K562 (cell line): ENCODE data around the gene KLHL12. TPM values are rescaled to one million over a fixed set of nuclear protein-coding genes. Genes with fewer than 3 reads are reported as not detected.

Source experiments
- CBFB ChIP-seq: sonication (generic); formaldehyde crosslinking; IDR thresholded peaks from 2 replicates; pipeline ENCODE4 v1.4.0; 2020; ENCODE audit warnings: mild to moderate bottlenecking, missing genetic modification reagents
- ELF1 ChIP-seq: fragments of 200-800 bp; sonication (Bioruptor generic); IDR thresholded peaks from 2 replicates; pipeline ENCODE4 v1.6.1; 2016; ENCODE audit warnings: missing genetic modification characterization, missing compliant biosample characterization
- FOS ChIP-seq: IDR thresholded peaks from 3 replicates; pipeline ENCODE4 v1.6.1; 2011; ENCODE audit not compliant: insufficient read length; ENCODE audit errors: extremely low read depth
- KLF13 ChIP-seq: fragments of 450-650 bp; IDR thresholded peaks from 2 replicates; pipeline ENCODE4 v1.6.1; 2016; ENCODE audit warnings: missing genetic modification characterization, low read depth, mild to moderate bottlenecking, missing compliant biosample characterization, moderate library complexity, borderline replicate concordance
- KLF16 ChIP-seq: IDR thresholded peaks from 2 replicates; pipeline ENCODE4 v1.6.1; 2016; ENCODE audit warnings: antibody characterized with exemption
- KLF6 ChIP-seq: fragments of 250-450 bp; sonication (Bioruptor Pico); IDR thresholded peaks from 2 replicates; pipeline ENCODE4 v1.4.0; 2020; ENCODE audit warnings: mild to moderate bottlenecking, moderate library complexity, borderline replicate concordance
- MECOM ChIP-seq: fragments of 250-450 bp; sonication (Bioruptor Pico); IDR thresholded peaks from 2 replicates; pipeline ENCODE4 v1.8.0; 2022; ENCODE audit warnings: inconsistent platforms
- MEF2D ChIP-seq: conservative IDR thresholded peaks from 2 replicates; pipeline ENCODE4 v1.6.1; 2016; ENCODE audit warnings: low read depth, missing genetic modification characterization, missing compliant biosample characterization
- NCOR1 ChIP-seq: fragments of 450-650 bp; IDR thresholded peaks from 2 replicates; pipeline ENCODE4 v1.6.1; 2016; ENCODE audit warnings: mild to moderate bottlenecking, moderate library complexity
- PYGO2 ChIP-seq: fragments of 450-650 bp; IDR thresholded peaks from 2 replicates; pipeline ENCODE4 v1.6.1; 2016; ENCODE audit warnings: mild to moderate bottlenecking, missing genetic modification characterization, moderate library complexity, missing compliant biosample characterization
- RCOR1 ChIP-seq, 2 experiments: IDR thresholded peaks; 2 replicates each; pipeline ENCODE4 v1.6.1; 2012; ENCODE audit warnings: low read depth in 2 of 2, low read length in 2 of 2, borderline replicate concordance in 1 of 2, improper control_type of control experiment in 1 of 2
- SETDB1 ChIP-seq: IDR thresholded peaks from one replicate; pipeline ENCODE4 v1.6.1; 2012; ENCODE audit warnings: low read length, control low read depth, inconsistent platforms
- THRAP3 ChIP-seq: fragments of 450-650 bp; IDR thresholded peaks from 2 replicates; pipeline ENCODE4 v1.6.1; 2016; ENCODE audit warnings: mild to moderate bottlenecking, inconsistent platforms, borderline replicate concordance
- ZNF282 ChIP-seq: sonication (generic); formaldehyde crosslinking; IDR thresholded peaks from 2 replicates; pipeline ENCODE4 v1.8.1; 2023; ENCODE audit warnings: missing genetic modification reagents
- polyA plus RNA-seq, 8 experiments: library from polyadenylated mRNA; depleted of rRNA in 4 of 8; stranded (reverse) in 5 of 8; unstranded in 3 of 8; fragments of >200 nt; fragmentation: Nextera tagmentation in 2 of 8; fragmentation: Illumina TruSeq in 1 of 8; extraction: Ambion mirVana in 2 of 8; extraction: Trizol in 1 of 8; gene quantifications; 2 replicates each; pipeline versions ENCODE4 v1.2.1 to v1.2.3, GENCODE V29; 2011 to 2014; ENCODE audit warnings: inconsistent platforms in 1 of 8, missing spikeins in 1 of 8
- total RNA-seq, 7 experiments: library from RNA; depleted of rRNA in 6 of 7; stranded (reverse); fragments of >200 nt in 6 of 7; fragmentation: Illumina TruSeq in 2 of 7; extraction: Trizol in 2 of 7; gene quantifications; 2 replicates each; pipeline versions ENCODE4 v1.2.1 to v1.2.3, GENCODE V29; 2011 to 2021; ENCODE audit warnings: low replicate concordance in 1 of 7
- TF ChIP-seq, protein P1 (sequence below): fragments of 450-650 bp; formaldehyde crosslinking; IDR thresholded peaks from 2 replicates; pipeline ENCODE4 v1.4.0; 2022; ENCODE audit warnings: missing genetic modification characterization
- TF ChIP-seq, protein P2 (sequence below): fragments of 450-650 bp; IDR thresholded peaks from 2 replicates; pipeline ENCODE4 v1.6.1; 2016; ENCODE audit warnings: antibody characterized with exemption
- TF ChIP-seq, protein P3 (sequence below): fragments of 450-650 bp; IDR thresholded peaks from 2 replicates; pipeline ENCODE4 v1.6.1; 2017; ENCODE audit warnings: antibody characterized with exemption, mild to moderate bottlenecking
- TF ChIP-seq, protein P4 (sequence below): sonication (generic); formaldehyde crosslinking; IDR thresholded peaks from 2 replicates; pipeline ENCODE4 v1.8.0; 2022; ENCODE audit warnings: mild to moderate bottlenecking, missing genetic modification reagents

Gene KLHL12
- total and polyA plus RNA-seq, 9 of the 15 experiments (the other 6 are each of a cell fraction or from before 2014, with no cell fraction given) = 23.1 to 85.1 (median 35.0) TPM

DNA sequence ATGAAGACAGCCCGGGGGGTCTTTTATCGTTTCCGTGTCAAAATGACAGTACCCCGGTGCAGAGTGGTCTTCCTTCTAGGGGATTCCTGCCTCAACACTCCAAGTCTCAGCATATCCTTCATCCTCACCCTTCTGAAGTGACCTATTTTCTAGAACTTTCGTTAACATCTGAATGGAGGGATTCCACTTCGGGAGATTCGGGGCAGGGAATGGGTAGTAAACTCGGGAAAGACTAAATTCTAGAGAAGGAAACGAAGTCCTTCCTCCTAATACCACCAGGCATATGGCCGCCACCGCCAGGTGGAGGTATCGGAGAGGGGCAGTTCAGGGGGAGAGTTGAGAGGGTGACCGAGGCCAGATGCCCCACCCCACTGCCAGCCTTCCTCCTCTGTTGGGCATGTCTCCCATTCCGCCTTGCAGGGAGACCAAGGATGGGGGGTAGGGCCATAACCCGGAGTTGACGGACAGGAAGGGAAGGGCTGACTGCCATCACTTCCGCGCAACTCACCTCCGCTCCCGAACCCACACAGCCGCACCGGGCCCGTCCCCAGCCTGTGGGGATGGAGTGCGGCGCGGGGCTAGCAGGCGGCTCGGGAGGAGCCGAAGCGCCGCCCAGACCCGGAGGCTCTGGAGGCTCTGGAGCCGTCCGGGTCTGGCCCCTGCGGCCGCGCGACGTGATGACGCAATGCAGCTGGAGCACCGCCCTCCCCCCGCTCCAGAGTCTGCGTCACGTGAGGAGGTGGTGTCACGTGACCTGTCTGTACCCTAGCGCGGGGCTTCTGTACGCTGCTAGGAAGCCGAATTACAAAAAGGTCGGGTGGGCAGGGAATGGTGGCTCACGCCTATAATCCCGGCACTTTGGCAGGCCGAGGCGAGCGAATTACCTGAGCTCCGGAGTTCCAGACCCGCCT is at the start of gene KLHL12 (continued):
- TF ChIP-seq THRAP3 (peak; percentile 78; the same call in 1 of the 2 replicates), KLF6 (CRISPR knock-in tag) (0 out of 2 replicates have a peak, but pooled peaks have one; percentile 44), ELF1 (tag) (peak; percentile 60; the same call in 1 of the 2 replicates), MEF2D (tag) (0 out of 2 replicates have a peak, but pooled peaks have one; percentile 28), PYGO2 (tag) (no peak), KLF13 (tag) (peak; percentile 69; the same call in 1 of the 2 replicates), MECOM (CRISPR knock-in tag) (no peak; the same call in 1 of the 2 replicates), ZNF282 (no peak), FOS (peak; percentile 91), SETDB1 (no peak), RCOR1 (IDR thresholded peaks at IDR 0.05; ENCODE audit: borderline replicate concordance in 1 of 2, low read depth in 2 of 2, low read length in 2 of 2) (peak; percentile 40 to 64; a peak in 2 of 4 replicates), NCOR1 (peak; percentile 55), KLF16 (0 out of 2 replicates have a peak, but pooled peaks have one; percentile 25), CBFB (CRISPR knock-in tag) (peak; percentile 44; the same call in 1 of the 2 replicates)
- TF ChIP-seq, protein P1, sequence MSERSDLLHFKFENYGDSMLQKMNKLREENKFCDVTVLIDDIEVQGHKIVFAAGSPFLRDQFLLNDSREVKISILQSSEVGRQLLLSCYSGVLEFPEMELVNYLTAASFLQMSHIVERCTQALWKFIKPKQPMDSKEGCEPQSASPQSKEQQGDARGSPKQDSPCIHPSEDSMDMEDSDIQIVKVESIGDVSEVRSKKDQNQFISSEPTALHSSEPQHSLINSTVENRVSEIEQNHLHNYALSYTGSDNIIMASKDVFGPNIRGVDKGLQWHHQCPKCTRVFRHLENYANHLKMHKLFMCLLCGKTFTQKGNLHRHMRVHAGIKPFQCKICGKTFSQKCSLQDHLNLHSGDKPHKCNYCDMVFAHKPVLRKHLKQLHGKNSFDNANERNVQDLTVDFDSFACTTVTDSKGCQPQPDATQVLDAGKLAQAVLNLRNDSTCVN (CRISPR knock-in tag) = no peak
- TF ChIP-seq, protein P2, sequence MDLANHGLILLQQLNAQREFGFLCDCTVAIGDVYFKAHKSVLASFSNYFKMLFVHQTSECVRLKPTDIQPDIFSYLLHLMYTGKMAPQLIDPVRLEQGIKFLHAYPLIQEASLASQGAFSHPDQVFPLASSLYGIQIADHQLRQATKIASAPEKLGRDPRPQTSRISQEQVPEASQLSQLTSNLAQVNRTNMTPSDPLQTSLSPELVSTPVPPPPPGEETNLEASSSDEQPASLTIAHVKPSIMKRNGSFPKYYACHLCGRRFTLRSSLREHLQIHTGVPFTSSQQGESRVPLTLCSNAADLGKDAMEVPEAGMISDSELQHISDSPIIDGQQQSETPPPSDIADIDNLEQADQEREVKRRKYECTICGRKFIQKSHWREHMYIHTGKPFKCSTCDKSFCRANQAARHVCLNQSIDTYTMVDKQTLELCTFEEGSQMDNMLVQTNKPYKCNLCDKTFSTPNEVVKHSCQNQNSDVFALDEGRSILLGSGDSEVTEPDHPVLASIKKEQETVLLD = no peak; the same call in 1 of the 2 replicates
- TF ChIP-seq, protein P3, sequence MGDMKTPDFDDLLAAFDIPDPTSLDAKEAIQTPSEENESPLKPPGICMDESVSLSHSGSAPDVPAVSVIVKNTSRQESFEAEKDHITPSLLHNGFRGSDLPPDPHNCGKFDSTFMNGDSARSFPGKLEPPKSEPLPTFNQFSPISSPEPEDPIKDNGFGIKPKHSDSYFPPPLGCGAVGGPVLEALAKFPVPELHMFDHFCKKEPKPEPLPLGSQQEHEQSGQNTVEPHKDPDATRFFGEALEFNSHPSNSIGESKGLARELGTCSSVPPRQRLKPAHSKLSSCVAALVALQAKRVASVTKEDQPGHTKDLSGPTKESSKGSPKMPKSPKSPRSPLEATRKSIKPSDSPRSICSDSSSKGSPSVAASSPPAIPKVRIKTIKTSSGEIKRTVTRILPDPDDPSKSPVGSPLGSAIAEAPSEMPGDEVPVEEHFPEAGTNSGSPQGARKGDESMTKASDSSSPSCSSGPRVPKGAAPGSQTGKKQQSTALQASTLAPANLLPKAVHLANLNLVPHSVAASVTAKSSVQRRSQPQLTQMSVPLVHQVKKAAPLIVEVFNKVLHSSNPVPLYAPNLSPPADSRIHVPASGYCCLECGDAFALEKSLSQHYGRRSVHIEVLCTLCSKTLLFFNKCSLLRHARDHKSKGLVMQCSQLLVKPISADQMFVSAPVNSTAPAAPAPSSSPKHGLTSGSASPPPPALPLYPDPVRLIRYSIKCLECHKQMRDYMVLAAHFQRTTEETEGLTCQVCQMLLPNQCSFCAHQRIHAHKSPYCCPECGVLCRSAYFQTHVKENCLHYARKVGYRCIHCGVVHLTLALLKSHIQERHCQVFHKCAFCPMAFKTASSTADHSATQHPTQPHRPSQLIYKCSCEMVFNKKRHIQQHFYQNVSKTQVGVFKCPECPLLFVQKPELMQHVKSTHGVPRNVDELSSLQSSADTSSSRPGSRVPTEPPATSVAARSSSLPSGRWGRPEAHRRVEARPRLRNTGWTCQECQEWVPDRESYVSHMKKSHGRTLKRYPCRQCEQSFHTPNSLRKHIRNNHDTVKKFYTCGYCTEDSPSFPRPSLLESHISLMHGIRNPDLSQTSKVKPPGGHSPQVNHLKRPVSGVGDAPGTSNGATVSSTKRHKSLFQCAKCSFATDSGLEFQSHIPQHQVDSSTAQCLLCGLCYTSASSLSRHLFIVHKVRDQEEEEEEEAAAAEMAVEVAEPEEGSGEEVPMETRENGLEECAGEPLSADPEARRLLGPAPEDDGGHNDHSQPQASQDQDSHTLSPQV = no peak
- TF ChIP-seq, protein P4, sequence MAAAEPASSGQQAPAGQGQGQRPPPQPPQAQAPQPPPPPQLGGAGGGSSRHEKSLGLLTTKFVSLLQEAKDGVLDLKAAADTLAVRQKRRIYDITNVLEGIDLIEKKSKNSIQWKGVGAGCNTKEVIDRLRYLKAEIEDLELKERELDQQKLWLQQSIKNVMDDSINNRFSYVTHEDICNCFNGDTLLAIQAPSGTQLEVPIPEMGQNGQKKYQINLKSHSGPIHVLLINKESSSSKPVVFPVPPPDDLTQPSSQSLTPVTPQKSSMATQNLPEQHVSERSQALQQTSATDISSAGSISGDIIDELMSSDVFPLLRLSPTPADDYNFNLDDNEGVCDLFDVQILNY (CRISPR knock-in tag) = 0 out of 2 replicates have a peak, but pooled peaks have one; percentile 11
